Endothelial cell (in vitro differentiated cells): Measurements from ENCODE around the gene RIN3. TPM values are rescaled to one million over a fixed set of nuclear protein-coding genes. Genes with fewer than 3 reads are reported as not detected.
A peak's percentile ranks its signal among the peaks of the same experiment; 100 is the strongest.

Source experiments
- DNase-seq: peaks from one replicate; pipeline ENCODE4 v3.0.0; 2021; ENCODE audit warnings: low spot score
- H3K27ac Mint-ChIP-seq: one replicate; pipeline ENCODE4 v1.8.0; 2021; ENCODE audit warnings: mixed read lengths, inconsistent platforms; ENCODE audit not compliant: unreplicated experiment
- H3K27me3 Mint-ChIP-seq: one replicate; pipeline ENCODE4 v1.8.0; 2021; ENCODE audit warnings: mild to moderate bottlenecking, moderate library complexity, mixed read lengths, inconsistent platforms; ENCODE audit not compliant: unreplicated experiment
- H3K36me3 Mint-ChIP-seq: one replicate; pipeline ENCODE4 v1.8.0; 2021; ENCODE audit warnings: mild to moderate bottlenecking, low read depth, mixed read lengths, inconsistent platforms; ENCODE audit not compliant: unreplicated experiment
- H3K4me1 Mint-ChIP-seq: one replicate; pipeline ENCODE4 v1.8.0; 2021; ENCODE audit warnings: mild to moderate bottlenecking, mixed read lengths, inconsistent platforms; ENCODE audit not compliant: unreplicated experiment
- H3K4me3 Mint-ChIP-seq: one replicate; pipeline ENCODE4 v1.8.0; 2021; ENCODE audit warnings: mild to moderate bottlenecking, mixed read lengths, inconsistent platforms; ENCODE audit not compliant: unreplicated experiment
- H3K9me3 Mint-ChIP-seq: one replicate; pipeline ENCODE4 v1.8.0; 2021; ENCODE audit warnings: mixed read lengths, inconsistent platforms; ENCODE audit not compliant: unreplicated experiment
- total RNA-seq: library from RNA; stranded (reverse); fragmentation: NEBNext Ultra II Directional; extraction: Animal tissue kit (Norgen Biotek cat#: 25700); gene quantifications from one replicate; pipeline ENCODE4 v1.2.1, GENCODE V29; 2021; ENCODE audit not compliant: unreplicated experiment
- TF ChIP-seq, protein P1 (sequence below): fragments of 200-600 bp; sonication (generic); IDR thresholded peaks from one replicate; pipeline ENCODE4 v1.5.0; 2021; ENCODE audit warnings: antibody characterized with exemption; ENCODE audit not compliant: unreplicated experiment

RIN3 gene
- total RNA-seq, 1 donor from 2014 or later, result 25.8 TPM

DNA sequence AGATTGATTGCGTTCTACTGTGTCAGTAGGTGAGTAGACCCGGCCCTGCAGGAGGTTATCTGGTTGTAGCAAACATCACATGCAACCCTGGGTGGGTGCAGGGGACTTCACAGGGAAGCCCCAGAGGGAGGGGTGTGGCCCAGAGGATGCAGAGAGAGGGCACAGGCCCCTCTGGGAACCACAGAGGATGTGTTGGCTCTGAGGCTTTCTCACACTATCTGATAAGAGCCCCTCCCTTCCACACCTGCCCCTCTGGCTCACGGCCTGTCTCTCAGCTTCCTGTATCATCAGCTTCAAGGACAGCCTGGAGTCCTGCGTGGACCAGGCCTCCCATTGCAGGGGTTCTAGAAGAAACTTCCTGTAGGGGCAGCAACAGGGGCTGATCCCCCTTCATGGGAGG lies 101.9 kb downstream of the RIN3 start:
- Mint-ChIP-seq H3K27ac (no peak overlapping the region), H3K36me3 (peaks cover 6% of the 10 kb centered on the region), H3K4me1 (no peaks in the 10 kb centered on the region), H3K9me3 (no peaks in the 10 kb centered on the region), H3K4me3 (no peak overlapping the region), H3K27me3 (peaks cover 10% of the 10 kb centered on the region)
- DNase-seq, result no peak
- TF ChIP-seq, protein P1, sequence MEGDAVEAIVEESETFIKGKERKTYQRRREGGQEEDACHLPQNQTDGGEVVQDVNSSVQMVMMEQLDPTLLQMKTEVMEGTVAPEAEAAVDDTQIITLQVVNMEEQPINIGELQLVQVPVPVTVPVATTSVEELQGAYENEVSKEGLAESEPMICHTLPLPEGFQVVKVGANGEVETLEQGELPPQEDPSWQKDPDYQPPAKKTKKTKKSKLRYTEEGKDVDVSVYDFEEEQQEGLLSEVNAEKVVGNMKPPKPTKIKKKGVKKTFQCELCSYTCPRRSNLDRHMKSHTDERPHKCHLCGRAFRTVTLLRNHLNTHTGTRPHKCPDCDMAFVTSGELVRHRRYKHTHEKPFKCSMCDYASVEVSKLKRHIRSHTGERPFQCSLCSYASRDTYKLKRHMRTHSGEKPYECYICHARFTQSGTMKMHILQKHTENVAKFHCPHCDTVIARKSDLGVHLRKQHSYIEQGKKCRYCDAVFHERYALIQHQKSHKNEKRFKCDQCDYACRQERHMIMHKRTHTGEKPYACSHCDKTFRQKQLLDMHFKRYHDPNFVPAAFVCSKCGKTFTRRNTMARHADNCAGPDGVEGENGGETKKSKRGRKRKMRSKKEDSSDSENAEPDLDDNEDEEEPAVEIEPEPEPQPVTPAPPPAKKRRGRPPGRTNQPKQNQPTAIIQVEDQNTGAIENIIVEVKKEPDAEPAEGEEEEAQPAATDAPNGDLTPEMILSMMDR, result no peak

DNA sequence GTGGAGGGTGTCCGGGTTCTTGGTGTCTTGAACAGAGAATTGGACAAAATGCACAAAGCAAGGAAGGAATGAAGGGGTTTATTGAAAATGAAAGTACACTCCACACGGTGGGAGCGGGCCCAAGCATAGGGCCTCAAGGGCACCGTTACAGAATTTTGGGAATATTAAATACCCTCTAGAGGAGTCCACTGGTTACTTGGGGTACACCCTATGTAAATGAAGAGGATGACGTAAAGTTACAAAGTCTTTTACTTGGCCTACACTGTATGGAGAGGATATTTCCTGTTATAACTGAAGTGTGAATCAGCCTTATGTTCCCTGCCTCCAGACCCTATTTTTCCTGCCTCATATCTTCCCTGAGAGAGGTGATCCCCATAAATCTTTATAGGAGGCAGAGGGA lies 102.6 kb downstream of the RIN3 start:
- DNase-seq, result no peak
- no peaks in the 10 kb centered on the region for H3K4me1 Mint-ChIP-seq
- H3K36me3 Mint-ChIP-seq, result peaks cover 7% of the 10 kb centered on the region
- peaks cover 10% of the 10 kb centered on the region for H3K27me3 Mint-ChIP-seq
- H3K27ac Mint-ChIP-seq, result no peak overlapping the region
- TF ChIP-seq, protein P1, result no peak
- H3K4me3 Mint-ChIP-seq, result no peak overlapping the region
- H3K9me3 Mint-ChIP-seq, result no peaks in the 10 kb centered on the region

DNA sequence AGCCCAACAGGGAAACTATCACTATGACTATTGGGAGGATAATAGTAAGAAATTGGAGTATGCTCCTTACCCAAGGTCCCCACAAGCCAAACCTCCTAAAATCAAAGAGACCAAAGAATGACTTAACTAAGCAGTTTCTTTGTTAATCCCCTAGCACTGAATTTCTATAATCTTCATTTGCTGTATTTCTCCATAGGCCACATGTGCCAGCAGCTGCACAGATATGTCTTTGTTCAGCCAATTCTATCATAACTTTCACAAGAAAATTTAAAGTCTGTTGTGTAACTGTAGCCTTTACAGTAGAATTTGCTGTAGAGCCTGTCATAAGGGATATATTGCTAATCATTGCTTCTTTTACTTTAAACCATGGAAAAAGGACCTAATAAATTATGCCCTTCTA lies 104.0 kb downstream of the RIN3 start:
- Mint-ChIP-seq H3K4me3 (no peak overlapping the region), H3K36me3 (peaks cover 15% of the 10 kb centered on the region), H3K27ac (no peak overlapping the region), H3K9me3 (peaks cover 5% of the 10 kb centered on the region), H3K27me3 (peaks cover 4% of the 10 kb centered on the region), H3K4me1 (no peaks in the 10 kb centered on the region)
- no peak for DNase-seq
- TF ChIP-seq, protein P1, result no peak

DNA sequence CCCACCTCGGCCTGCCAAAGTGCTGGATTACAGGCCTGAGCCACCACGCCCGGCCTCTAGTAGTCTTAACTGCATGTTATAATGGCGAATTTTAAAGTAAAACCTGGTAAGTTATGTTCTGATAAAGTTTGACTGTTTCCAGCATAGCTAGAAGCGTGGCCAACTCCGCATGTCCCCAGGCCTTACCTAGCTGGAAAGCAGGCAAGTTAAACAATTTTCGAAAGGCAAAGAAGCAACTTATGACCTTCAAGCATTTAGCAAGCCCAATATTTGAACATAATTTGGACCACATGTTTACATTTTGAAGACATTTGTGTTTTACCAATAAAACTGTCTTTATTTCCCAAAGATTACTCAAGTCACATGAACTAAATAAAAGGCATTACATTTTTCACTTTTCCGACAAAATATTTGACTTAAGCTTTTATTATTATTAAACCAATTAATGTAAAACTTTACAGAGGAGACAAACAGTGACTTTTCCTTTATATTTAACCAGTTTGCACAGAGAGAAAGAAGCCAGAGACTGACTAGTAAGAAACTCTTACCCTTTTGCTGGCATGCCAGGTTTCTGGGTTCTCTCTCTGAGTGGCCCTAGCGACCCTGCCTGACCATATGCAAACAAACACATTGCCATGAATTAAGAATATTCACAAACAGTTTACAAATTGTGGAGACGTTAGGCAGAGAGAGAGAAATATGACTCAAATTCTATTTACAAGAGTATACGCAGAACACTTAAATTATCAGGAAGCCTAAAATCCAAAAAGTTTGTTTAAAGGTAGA lies 106.3 kb downstream of the RIN3 start:
- Mint-ChIP-seq H3K27me3 (no peaks in the 10 kb centered on the region), H3K4me3 (no peak overlapping the region), H3K27ac (no peak overlapping the region), H3K36me3 (peaks cover 29% of the 10 kb centered on the region), H3K9me3 (peaks cover 8% of the 10 kb centered on the region), H3K4me1 (no peaks in the 10 kb centered on the region)
- DNase-seq, result no peak
- TF ChIP-seq, protein P1, result no peak

DNA sequence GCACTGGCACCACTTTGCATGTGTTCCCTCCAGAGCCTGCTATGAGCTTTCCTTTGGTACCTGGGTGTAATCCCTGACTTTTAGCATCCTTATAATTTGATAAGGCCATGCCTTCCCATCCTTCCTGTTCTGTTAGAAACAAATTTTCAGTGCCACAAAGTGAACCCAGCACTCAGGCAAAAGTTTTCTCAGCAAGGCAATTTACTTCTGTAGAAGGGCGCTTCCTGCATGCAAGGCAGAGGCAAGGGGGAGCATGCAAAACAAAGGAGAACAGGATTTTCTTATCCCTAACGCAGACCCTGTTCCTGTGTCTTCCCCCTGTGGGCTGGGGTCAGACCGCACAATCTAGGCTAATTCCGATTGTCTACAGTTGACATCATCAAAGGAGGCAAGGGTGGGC lies 108.7 kb downstream of the RIN3 start:
- Mint-ChIP-seq H3K27me3 (peaks cover 5% of the 10 kb centered on the region), H3K36me3 (peaks cover 51% of the 10 kb centered on the region), H3K9me3 (peaks cover 11% of the 10 kb centered on the region), H3K4me1 (no peaks in the 10 kb centered on the region), H3K27ac (no peak overlapping the region), H3K4me3 (peak overlapping the region; percentile 70)
- TF ChIP-seq, protein P1, result no peak
- DNase-seq, result no peak
